Astrocyte (in vitro differentiated cells and primary cell): ENCODE results near the gene RNF169.

ENCODE experiments used
- CTCF ChIP-seq: IDR thresholded peaks from 2 replicates; pipeline ENCODE4 v1.5.1; 2011; ENCODE audit warnings: low read depth, mild to moderate bottlenecking, inconsistent platforms, low read length, moderate library complexity; ENCODE audit not compliant: insufficient read depth
- EZH2 ChIP-seq: IDR thresholded peaks from 2 replicates; pipeline ENCODE4 v1.6.1; 2012; ENCODE audit warnings: mild to moderate bottlenecking, low read length, inconsistent platforms; ENCODE audit not compliant: insufficient read depth

DNA sequence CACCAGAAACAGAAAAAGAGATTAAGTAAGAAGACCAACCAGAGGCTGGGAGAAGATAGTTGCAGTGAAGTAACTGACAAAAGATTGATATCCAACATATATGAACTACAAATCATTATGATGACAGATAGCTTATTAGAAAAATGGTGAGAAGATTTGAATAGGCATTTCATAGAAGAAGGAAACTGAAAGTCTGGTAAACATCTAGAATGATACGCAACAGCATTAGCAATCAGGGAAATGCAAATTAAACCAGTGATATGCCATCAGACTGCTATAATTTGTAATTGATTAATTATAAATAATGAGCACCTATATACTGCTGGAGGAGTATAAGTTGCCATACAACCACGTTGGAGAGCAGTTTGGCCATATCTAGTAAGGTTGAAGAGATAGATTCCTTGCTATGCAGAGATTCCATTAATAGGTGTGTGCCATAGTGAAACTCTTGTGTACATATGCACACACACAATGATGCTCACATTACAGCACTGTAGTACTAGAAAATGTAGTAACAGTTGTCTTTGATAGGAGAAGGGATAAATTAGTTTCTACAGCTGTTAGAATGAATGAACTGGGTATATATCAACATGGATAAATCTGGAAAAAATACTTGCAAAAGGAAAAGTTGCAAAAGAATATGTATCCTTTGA lies 20.5 kb downstream of the RNF169 start:
- TF ChIP-seq CTCF, result no peak
- TF ChIP-seq EZH2, result no peak
